ENCODE measurements around the gene HELZ.
"Not testable (repeated sequence)": the region's sequence is repeated elsewhere in the genome, so short reads cannot be mapped to it uniquely, and the experiment has no call there.

Gene HELZ

GRCh38 chr17:67044016-67044772, 200.8 kb downstream of the HELZ start, which contains the start of gene CACNG1:
Gene CACNG1 (plus strand): TSS chr17:67044554. CDS start chr17:67044661, 107 bp downstream.
- DNase-seq: no peak

GRCh38 chr17:67043283-67043682, 201.7 kb downstream of the HELZ start:
- no peak for DNase-seq

GRCh38 chr17:67041941-67042899, 202.8 kb downstream of the HELZ start:
- DNase-seq: no peak

GRCh38 chr17:67041531-67041930, 203.5 kb downstream of the HELZ start:
- DNase-seq: no peak

- not testable (repeated sequence) for DNase-seq
These were observed 203.9 kb downstream of the HELZ start for GRCh38 chr17:67041119-67041518.

GRCh38 chr17:67040652-67041051, 204.3 kb downstream of the HELZ start:
- DNase-seq: no peak

GRCh38 chr17:67038861-67039365, 206.1 kb downstream of the HELZ start:
- no peak for DNase-seq

- DNase-seq: no peak
These were observed 209.6 kb downstream of the HELZ start for GRCh38 chr17:67035131-67036083.

- no peak for DNase-seq
These were observed 211.4 kb downstream of the HELZ start for GRCh38 chr17:67033613-67034012.

- DNase-seq: no peak
These were observed 212.0 kb downstream of the HELZ start for GRCh38 chr17:67032985-67033384.

- DNase-seq: no peak
These were observed 212.6 kb downstream of the HELZ start for GRCh38 chr17:67032382-67032781.

- DNase-seq: no peak
These were observed 214.4 kb downstream of the HELZ start for GRCh38 chr17:67030641-67031040.

- no peak for DNase-seq
These were observed 217.9 kb downstream of the HELZ start for GRCh38 chr17:67027031-67027628.

GRCh38 chr17:67026341-67026740, 218.7 kb downstream of the HELZ start:
- DNase-seq: no peak

GRCh38 chr17:67025216-67025792, 219.7 kb downstream of the HELZ start:
- no peak for DNase-seq

GRCh38 chr17:67024736-67025135, 220.3 kb downstream of the HELZ start:
- DNase-seq: no peak

- DNase-seq: no peak
These were observed 222.6 kb downstream of the HELZ start for GRCh38 chr17:67022451-67022810.

- no peak for DNase-seq
These were observed 223.1 kb downstream of the HELZ start for GRCh38 chr17:67021743-67022450.

GRCh38 chr17:67021196-67021595, 223.8 kb downstream of the HELZ start:
- no peak for DNase-seq

Data from NCI-H345 (cell line).